IPS-20b (cell line): Measurements from ENCODE around the gene VAT1.
A peak's percentile ranks its signal among the peaks of the same experiment; 100 is the strongest.

ENCODE experiments used
- H3K27ac ChIP-seq: one replicate; pipeline ENCODE4 v1.5.1; 2013; ENCODE audit warnings: low read length
- H3K27me3 ChIP-seq: 2 replicates; pipeline ENCODE4 v1.6.1; 2013; ENCODE audit warnings: mild to moderate bottlenecking, low read length, inconsistent platforms; ENCODE audit not compliant: insufficient read depth
- H3K36me3 ChIP-seq: 2 replicates; pipeline ENCODE4 v1.6.1; 2013; ENCODE audit warnings: low read depth, mild to moderate bottlenecking, inconsistent platforms, low read length, moderate library complexity; ENCODE audit not compliant: insufficient read depth
- H3K4me1 ChIP-seq: 2 replicates; pipeline ENCODE4 v1.6.1; 2013; ENCODE audit warnings: mild to moderate bottlenecking, control low read depth, inconsistent platforms, low read length, moderate library complexity; ENCODE audit not compliant: insufficient read depth
- H3K4me3 ChIP-seq: 2 replicates; pipeline ENCODE4 v1.5.1; 2013; ENCODE audit warnings: mild to moderate bottlenecking, low read length, inconsistent platforms
- H3K9ac ChIP-seq: 2 replicates; pipeline ENCODE4 v1.6.1; 2013; ENCODE audit warnings: low read depth, mild to moderate bottlenecking, inconsistent platforms, low read length, moderate library complexity
- H3K9me3 ChIP-seq: 2 replicates; pipeline ENCODE4 v1.6.1; 2013; ENCODE audit warnings: mild to moderate bottlenecking, low read depth, low read length, inconsistent platforms; ENCODE audit not compliant: insufficient read depth

VAT1 gene

DNA sequence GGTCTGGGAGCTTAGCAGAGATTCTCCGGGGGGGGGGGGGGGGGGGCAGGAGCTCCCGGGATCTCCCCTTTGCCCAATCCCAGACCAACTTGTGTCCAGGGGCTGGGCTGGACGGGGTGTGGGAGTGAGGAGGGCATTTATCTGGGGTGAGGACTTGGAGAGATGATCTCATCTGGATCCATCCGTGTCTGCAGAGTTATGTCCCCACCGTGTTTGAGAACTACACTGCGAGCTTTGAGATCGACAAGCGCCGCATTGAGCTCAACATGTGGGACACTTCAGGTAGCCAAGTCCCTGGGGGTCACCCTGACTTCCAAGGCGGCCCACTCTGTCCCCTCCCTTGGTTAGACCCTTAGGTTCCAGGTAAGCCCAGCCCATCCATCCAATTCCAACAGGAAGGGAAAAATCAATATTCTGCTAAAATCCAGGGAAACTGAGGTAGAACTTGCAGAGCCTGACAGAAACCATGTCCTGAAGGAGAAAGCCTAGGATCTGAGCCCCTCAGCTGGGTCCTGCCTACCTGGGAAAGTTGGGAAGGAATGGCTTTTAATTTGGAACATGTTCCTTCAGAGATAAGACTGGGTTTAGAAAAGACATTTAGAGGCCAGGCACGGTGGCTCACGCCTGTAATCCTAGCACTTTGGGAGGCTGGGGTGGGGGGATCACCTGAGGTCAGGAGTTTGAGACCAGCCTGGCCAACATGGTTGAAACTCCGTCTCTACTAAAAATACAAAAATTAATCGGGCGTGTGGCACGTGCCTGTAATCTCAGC is 3.8 kb upstream of the VAT1 start:
- Histone ChIP-seq H3K4me3 (peak overlapping the region; percentile 91), H3K36me3 (peaks cover 16% of the 10 kb centered on the region; the same call in 1 of the 2 replicates), H3K27me3 (no peaks in the 10 kb centered on the region), H3K4me1 (peaks cover 18% of the 10 kb centered on the region), H3K27ac (no peak overlapping the region), H3K9me3 (no peaks in the 10 kb centered on the region), H3K9ac (peak overlapping the region; percentile 86; the same call in 1 of the 2 replicates)

DNA sequence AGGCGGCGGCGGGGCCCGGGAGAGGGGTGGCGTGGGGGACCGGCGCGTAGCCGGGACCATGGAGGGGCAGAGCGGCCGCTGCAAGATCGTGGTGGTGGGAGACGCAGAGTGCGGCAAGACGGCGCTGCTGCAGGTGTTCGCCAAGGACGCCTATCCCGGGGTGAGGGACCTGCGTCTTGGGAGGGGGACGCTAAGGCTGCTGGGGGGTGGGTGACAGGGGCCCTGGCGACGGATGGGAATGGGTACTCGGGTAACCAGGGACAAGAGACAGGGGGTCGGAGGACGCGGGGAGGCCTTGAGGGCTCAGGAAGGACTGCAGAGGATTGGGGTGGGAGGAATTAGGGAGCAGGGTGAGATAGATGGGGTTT is 3.1 kb upstream of the VAT1 start:
- peak overlapping the region; percentile 86; the same call in 1 of the 2 replicates for H3K9ac ChIP-seq
- H3K4me3 ChIP-seq = peak overlapping the region; percentile 91
- no peak overlapping the region for H3K27ac ChIP-seq
- H3K9me3 ChIP-seq = no peaks in the 10 kb centered on the region
- no peaks in the 10 kb centered on the region for H3K27me3 ChIP-seq
- H3K4me1 ChIP-seq = peaks cover 23% of the 10 kb centered on the region
- H3K36me3 ChIP-seq = peaks cover 18% of the 10 kb centered on the region; the same call in 1 of the 2 replicates

DNA sequence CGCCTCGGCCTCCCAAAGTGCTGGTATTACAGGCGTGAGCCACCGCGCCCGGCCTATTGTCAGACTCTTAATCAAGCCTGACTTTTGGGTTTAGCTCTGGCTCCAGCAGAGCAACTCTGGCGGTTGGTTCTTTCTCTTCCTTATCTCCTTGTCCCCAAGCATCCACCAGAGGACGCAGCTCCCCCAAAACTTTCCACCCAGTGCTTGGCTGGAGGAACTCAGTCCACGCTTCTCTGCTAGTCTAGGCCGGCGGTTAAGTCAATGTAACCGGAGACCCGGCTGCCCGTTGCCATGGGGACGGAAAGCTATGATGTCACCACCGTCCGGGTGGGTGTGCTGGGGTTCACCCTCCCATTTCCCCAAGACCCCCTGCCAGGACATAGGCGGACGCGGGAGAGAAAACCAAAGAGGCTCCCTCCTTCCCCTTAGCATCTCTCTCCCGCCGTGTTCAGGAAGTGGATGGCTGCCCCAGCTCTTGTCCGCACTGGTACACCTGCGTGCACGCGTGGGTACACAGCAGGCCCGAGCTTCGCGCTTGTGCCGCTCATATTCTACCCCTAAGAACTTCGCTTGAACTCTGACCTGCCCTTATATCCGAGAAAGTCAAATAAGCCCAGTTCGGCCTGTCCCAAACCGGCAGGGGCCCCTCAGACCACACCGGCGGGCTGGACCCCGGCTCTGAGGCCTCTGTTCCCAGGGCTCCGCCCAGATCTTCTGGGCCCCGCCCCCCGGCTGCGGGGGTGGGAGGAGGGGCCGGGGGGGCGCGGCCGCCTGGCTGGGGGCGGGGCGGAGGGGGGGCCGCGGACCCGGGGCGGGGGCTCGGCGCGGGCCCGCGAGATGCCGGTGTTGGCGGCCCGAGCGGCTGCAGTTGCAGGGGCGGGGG is 2.5 kb upstream of the VAT1 start, which contains the start of gene RND2:
TSS of gene RND2 (plus strand) at position 825 of the 883 bp plus-strand sequence. CDS start 117 bp downstream, outside the sequence.
- Histone ChIP-seq H3K4me3 (peak within 1 kb of the TSS; percentile 91), H3K9ac (peak within 1 kb of the TSS; percentile 87; the same call in 1 of the 2 replicates), H3K9me3 (no peaks in the 10 kb centered on the region), H3K4me1 (peaks cover 29% of the 10 kb centered on the region), H3K27me3 (no peaks in the 10 kb centered on the region), H3K27ac (peak within 1 kb of the TSS; percentile 54), H3K36me3 (peaks cover 24% of the 10 kb centered on the region)

DNA sequence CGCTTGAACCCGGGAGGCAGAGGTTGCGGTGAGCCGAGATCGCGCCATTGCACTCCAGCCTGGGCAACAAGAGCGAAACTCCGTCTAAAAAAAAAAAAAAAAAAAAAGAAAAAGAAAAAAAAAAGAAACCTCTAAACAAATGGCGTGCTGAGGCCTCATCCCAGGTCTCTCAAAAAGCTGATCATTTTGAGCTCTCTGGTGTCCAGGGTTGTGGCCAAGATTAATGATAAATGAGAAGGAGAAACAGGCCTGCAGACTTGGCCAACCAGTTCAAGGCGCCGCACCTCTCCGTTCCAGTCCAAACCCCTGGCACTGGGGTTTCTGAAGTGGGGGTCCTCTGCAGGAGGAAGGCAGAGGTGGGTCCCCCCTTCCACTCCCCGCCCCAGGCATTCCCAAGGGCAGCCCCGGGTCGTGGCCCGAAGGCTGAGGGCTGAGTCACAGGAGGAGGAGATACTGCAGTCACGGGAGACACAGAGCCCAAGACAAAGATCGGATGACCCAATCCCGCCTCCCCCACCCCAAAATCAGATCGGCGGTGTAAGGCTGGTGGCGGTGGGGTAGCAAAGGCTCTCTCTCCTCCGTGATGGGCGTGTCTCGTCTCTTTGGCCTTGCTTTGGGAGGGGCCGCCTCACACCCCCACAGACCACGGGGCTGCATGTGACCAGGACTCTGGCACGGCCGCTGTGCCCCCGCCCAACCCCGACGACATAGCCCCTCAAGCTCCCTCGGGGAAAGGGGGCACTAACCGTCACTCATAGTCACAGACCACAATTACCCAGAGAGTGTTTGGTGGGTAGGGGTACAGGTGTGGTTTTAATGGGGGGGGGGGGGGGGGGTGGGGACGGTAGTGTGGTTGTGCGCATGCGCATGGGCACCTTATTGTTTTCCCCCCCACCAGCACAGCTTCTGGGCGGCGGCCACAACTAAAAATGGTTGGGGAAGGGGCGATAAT is 1.1 kb downstream of the VAT1 start:
- peak overlapping the region; percentile 62 for H3K27ac ChIP-seq
- no peaks in the 10 kb centered on the region for H3K9me3 ChIP-seq
- H3K4me3 ChIP-seq = peak overlapping the region; percentile 94
- peak overlapping the region; percentile 89 for H3K9ac ChIP-seq
- H3K27me3 ChIP-seq = no peaks in the 10 kb centered on the region
- peaks cover 15% of the 10 kb centered on the region for H3K4me1 ChIP-seq
- H3K36me3 ChIP-seq = peaks cover 30% of the 10 kb centered on the region

DNA sequence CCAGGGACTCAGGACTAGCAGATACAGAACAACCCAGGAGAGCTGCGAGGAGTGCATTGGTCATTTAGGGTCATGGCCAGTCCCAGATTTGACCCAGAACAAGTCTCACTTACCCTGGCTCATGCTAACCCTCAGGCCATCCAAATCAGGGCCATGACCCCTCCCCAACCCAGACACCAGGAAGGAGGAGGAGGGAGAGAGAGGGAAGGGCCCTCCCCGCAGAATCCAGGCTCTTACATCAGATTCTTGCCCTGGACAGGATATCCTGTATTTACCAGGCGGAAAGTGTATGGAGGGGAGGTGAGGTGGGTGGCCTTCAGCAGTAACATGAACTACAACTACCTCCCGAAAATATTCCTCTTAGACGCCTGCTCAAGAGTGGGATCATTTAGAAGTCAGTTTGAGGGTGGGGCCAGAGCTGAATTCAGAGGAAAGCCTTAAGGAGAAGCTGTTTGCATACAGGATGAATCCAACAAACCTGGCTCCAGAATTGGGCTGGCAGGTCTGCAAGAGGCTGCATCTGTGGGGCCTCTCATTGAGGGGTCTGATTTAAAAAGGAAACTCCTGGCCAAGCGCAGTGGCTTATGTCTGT is 2.1 kb downstream of the VAT1 start:
- Histone ChIP-seq H3K4me3 (peak overlapping the region; percentile 40), H3K36me3 (peaks cover 32% of the 10 kb centered on the region), H3K4me1 (peaks cover 12% of the 10 kb centered on the region), H3K27me3 (no peaks in the 10 kb centered on the region), H3K9ac (peak overlapping the region; percentile 39; the same call in 1 of the 2 replicates), H3K9me3 (no peaks in the 10 kb centered on the region), H3K27ac (peak overlapping the region; percentile 46)

DNA sequence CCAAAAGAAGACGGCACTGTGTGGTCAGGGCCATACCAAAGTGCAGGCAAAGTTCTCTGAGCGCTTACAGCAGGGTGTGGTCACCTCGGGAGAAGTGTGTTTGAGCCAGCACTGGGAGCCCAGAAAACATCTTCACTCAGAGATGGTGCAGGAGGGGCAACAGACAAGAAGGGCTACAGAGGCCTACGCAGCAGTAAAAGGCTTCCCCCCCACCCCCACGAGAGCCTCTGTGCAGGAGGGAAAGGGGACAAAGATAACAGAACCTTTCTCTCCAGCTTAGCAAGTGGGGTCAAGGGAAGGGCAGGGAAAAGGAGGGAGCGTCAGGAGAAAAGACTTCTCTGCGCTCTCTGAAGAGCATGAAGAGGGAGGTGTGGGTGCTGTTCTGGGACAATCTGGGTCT is 2.8 kb downstream of the VAT1 start:
- H3K4me1 ChIP-seq = peaks cover 12% of the 10 kb centered on the region
- H3K27me3 ChIP-seq = no peaks in the 10 kb centered on the region
- peaks cover 39% of the 10 kb centered on the region for H3K36me3 ChIP-seq
- H3K27ac ChIP-seq = no peak overlapping the region
- H3K4me3 ChIP-seq = no peak overlapping the region
- peak overlapping the region; percentile 39; the same call in 1 of the 2 replicates for H3K9ac ChIP-seq
- no peaks in the 10 kb centered on the region for H3K9me3 ChIP-seq

DNA sequence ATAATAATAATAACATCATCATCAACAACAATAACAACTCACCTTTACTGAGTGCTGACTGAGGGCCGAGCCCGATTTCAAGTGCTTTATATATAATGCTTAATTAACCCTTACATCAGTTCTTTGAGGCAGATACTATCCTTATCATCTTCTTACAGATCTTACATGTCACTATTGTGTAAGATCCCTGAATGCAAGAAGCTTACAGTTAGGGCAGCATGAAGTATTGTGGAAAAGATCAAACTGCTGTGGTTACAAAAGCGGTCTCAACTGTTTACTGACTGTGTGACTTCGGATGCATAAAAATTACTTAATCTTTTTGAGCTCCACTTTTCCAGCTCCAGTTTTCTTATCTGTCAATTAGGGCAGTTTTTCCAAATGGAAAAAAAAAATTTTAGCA is 3.3 kb downstream of the VAT1 start:
- Histone ChIP-seq H3K4me1 (peaks cover 12% of the 10 kb centered on the region), H3K9me3 (no peaks in the 10 kb centered on the region), H3K9ac (no peak overlapping the region), H3K27ac (no peak overlapping the region), H3K36me3 (peaks cover 44% of the 10 kb centered on the region), H3K27me3 (no peaks in the 10 kb centered on the region), H3K4me3 (no peak overlapping the region)

DNA sequence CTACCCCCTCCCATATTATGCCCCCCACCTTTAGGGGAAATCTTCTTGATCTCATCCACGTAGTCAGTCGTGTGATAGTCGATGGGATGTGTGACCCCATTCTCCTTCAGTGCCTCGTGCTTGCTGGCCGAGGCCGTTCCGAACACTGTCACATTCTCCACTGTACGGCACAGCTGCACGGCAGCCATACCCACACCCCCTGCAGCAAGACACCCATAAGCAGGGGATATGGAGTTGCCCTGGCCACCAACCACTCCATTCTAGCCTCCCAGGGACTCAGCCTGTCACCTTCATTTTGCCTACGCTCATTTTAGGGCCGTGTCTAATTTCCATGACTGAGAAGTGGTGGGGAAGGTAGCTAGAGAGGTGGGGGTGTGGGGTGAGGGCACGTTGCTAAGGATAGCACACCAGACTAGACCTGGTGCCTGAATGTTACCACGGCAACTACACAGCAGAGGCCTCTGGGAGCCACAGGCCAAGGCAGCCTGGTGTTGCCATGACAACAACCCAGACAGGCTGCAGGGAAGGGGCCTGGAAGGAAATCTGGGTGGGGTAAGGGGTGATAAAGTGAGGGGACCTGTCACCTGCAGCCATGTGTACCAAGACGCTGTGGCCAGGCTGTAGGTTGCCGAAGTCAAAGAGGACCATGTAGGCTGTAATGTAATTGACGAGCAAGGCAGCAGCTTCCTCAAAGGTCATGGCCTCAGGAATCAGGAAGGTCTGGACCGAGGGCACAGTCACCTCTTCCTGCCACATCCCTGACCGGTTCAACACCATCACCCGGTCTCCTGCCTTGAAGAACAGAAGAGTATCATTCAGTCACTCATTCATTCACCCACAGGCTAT is 4.0 kb downstream of the VAT1 start:
- peaks cover 44% of the 10 kb centered on the region for H3K36me3 ChIP-seq
- H3K27me3 ChIP-seq = no peaks in the 10 kb centered on the region
- no peaks in the 10 kb centered on the region for H3K9me3 ChIP-seq
- H3K27ac ChIP-seq = no peak overlapping the region
- peaks cover 12% of the 10 kb centered on the region for H3K4me1 ChIP-seq
- H3K4me3 ChIP-seq = no peak overlapping the region
- H3K9ac ChIP-seq = no peak overlapping the region

DNA sequence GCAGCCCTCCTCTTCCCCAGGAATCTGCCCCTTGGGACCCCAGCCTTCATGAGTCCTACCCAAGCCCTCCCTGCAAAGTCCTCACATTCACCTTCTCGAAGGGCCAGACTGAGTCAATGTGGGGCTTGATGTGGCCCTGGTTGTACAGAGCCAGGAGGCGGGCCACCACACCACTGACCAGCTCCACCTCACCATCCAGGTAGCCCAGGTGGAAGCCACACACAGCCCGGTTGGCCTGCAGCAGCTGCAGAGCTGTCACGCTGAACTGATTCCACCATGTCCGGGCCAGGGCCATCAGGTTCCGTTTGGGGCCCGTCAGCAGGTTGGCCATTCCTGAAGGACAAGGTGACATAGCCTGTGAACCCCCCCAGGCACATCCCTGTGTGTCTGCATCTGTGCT is 6.0 kb downstream of the VAT1 start:
- Histone ChIP-seq H3K36me3 (peaks cover 44% of the 10 kb centered on the region), H3K27me3 (no peaks in the 10 kb centered on the region), H3K9me3 (no peaks in the 10 kb centered on the region), H3K27ac (no peak overlapping the region), H3K4me1 (peaks cover 12% of the 10 kb centered on the region), H3K4me3 (no peak overlapping the region), H3K9ac (no peak overlapping the region)

DNA sequence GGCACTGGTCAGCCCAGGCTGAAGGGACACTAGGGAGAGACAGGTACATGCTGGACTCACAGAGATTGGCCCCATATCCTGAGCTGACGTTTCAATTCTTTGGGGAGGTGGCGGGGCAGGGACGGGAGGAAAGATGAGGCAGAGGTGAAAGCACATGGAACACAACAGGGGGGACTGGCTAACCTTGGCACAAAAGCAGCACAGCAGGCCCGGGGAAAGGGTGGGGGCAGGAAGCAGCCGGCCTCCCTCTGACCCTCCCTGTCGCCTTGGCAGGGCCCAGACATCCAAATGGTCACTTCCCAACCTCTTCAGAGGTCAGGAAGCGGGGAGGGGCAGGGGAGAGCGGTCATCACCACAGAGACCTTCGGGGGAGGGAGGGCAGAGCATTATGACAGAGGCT is 6.6 kb downstream of the VAT1 start:
- no peaks in the 10 kb centered on the region for H3K9me3 ChIP-seq
- peaks cover 9% of the 10 kb centered on the region for H3K4me1 ChIP-seq
- no peak overlapping the region for H3K27ac ChIP-seq
- no peaks in the 10 kb centered on the region for H3K27me3 ChIP-seq
- no peak overlapping the region for H3K9ac ChIP-seq
- peaks cover 44% of the 10 kb centered on the region for H3K36me3 ChIP-seq
- H3K4me3 ChIP-seq = no peak overlapping the region
